Measurements from ENCODE around the gene KIAA1671.

KIAA1671 gene

DNA sequence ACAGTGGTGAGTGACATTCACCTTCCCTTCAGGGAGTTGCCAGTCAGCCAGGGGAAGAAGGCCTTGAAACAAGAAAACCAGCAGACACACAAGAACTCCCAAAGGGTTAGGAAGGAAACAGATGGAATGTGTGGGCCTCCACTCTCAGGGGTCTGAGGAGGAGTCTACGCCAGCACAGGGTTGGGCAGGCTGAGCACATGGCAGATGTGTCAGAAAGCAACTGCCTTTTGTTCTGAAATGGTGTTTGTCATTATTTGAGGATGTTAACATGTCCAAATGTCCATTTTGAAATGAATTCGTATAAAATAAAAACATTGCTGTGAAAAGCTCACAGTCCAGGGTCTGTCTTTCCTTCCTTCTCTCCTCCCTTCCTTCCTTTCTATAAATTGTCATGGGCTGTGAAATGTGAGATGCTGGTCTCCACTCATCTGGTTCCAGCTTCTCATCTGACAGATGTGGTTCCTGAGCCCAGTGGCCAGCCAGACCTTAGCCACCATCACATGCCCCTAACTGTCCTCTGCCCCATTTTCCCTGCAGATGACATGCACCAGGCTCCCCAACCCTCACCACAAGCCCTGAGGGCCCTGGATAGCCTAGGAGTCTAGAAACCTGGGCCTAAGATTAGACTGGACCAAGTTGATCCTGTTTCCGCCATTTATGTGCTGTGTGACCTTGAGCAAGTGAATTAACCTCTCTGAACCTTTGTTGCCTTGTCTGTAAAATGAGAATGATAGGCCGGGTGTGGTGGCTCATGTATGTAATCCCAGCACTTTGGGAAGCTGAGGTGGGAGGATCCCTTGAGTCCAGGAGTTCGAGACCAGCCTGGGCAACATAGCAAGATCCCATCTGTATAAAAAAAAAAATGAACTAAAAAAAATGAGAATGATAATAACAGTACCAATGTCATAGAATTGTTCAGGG lies 190.9 kb downstream of the KIAA1671 start:
- no peak for DNase-seq (ENCODE audit: low read depth in 2 of 2)

DNA sequence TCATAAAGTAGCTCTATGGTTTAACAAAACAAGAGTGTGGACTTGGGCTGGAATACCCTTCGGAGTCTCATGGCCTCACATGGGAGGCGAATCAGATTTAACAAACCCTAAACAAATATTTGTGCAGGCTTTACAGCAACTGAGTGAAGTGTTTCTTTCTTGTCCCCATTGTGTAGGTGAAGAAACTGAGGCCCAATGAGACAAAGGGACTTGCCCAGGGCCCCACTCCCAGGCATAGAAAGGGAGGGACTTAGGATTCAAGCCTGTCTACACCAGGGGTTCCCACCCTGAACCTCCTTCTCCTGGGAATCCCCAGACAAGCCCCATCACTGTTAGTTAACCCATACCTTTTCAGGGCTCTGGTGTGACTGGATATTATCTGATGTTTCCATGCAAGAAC lies 192.0 kb downstream of the KIAA1671 start:
- DNase-seq (ENCODE audit: low read depth in 2 of 2), result no peak

DNA sequence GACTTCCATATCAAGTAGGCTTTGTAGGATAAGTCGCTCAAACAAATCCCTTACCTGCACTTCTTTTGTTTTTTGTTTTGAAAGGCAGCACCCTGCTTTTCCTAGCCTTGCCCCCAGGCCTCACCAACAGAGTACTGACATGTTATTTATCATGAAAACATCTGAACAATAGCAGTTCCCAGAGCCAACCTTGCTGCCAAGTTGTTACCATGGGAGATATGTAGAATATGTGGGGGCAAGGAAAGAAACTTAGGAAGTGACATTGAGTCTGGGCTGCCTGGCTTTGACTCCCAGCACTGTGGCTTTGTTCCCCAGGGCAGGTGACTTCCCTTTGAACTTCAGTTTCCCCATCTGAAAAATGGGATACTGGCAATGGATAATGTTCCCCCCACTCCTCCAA lies 193.8 kb downstream of the KIAA1671 start:
- no peak for DNase-seq (ENCODE audit: low read depth in 2 of 2)

DNA sequence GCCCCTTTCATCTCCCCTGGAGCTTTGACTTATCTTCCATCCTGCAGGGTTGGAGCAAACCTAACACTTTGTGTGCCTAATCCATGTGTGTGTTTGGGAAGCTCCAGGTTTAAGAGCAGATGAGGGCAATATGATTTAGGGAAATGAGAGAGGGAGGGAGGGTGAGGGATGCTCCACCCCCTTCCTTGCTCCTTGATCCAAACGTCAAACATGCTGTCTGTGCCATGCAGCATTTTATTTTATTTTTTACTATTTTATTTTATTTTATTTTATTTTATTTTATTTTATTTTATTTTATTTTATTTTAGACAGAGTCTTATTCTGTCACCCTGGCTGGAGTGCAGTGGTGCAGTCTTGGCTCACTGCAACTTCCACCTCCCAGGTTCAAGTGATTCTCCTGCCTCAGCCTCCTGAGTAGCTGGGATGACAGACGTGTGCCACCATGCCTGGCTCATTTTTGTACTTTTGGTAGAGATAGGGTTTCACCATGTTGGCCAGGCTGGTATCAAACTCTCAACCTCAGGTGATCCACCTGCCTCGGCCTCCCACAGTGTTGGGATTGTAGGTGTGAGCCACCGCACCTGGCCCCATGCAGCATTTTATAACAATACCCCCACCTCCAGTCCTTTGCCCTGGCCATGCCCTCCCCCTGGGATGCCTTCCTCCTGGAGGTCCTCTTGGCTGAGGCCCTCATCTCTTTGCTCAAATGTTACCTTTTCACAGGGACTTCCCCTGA lies 194.6 kb downstream of the KIAA1671 start:
- no peak for DNase-seq (ENCODE audit: low read depth in 2 of 2)

DNA sequence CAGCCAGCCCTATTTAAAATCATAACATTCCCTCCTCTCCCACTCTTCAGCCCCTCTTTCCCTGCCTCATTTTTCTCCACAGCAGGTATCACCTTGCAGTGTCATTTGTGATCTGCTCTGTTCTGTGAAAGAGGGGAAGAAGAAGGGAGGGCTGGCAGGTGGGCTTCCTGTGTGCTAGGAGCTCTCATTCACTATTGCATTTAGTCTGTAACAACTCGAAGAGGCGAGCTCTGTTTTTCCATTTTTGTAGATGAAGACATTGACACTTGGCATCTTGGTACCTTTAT lies 195.1 kb downstream of the KIAA1671 start:
- no peak for DNase-seq (ENCODE audit: low read depth in 2 of 2)

DNA sequence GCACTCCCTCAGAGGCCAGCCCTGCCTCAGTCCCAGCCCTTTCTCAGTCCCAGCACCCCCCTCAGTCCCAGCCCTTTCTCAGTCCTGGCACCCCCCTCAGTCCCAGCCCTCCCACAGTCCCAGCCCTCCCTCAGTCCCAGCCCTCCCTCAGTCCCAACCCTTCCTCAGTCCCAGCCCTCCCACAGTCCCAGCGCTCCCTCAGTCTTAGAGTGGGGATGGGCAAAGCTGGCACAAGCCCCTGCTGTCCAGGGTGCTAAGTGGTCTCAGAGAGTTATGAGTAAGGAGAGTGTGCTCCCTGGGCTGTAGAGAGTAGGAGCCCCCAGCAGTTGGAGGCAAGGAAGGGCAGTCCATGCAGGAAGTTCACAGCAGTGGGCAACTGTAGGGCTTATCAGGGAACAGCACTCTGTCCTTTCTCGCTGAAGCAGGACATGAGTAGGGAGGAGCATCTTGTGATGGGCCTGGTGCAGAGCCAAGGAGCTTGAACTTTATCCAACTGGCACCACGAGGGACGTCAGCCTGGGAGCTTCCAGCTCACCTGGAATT lies 195.7 kb downstream of the KIAA1671 start:
- no peak for DNase-seq (ENCODE audit: low read depth in 2 of 2)

DNA sequence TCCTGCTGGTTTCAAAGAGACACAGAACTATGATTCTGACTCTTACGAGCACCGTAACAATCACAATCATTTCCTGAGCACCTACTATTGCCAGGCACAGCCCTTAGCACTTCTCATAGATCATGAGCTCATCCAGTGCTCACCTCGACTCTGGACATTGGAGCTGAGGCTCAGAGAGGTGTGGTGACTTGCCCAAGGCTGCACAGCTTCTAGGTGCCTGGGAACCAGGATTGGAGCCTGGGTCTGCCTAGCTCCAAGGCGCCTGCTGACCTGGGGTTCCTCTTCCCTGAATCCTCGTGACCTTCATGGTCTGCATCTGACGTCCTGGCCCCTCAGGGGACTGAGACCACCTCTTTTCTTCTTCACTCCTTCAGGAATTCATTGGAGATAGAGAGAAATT lies 196.5 kb downstream of the KIAA1671 start:
- DNase-seq (ENCODE audit: low read depth in 2 of 2), result no peak

DNA sequence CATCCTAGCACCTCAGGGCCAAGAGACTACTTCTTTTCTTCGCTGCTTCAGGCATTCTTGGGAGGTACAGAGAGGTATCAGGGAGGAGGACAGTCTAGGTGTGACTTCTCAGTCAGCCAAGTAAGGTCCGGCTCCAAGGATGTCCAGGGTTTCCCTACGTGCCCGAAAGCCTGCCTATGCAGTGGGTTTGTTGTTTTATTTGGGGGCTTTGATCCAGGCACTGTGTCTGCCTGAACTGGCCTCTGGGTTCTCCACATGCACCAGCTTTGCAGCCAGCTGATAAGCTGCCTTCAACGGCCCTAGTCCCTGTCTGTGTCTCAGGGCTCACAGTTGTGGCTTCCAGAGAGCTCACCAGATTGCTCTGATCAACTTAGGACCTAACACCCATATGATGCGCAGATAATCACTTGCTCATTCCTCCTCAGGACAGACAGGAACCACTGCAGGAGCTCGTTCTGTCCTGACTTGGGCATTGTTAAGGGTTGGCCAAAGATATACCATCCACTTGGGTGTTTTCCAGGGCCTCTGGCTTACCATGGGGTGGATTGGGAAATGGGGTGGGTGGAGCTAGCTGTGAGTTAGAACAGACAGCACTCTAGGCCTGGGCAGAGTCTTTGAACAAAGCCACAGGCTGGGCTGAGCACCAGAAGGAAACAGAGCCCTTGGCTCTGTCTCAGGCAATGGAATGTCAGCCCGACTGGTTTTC lies 201.6 kb downstream of the KIAA1671 start:
- no peak for DNase-seq (ENCODE audit: low read depth in 2 of 2)

DNA sequence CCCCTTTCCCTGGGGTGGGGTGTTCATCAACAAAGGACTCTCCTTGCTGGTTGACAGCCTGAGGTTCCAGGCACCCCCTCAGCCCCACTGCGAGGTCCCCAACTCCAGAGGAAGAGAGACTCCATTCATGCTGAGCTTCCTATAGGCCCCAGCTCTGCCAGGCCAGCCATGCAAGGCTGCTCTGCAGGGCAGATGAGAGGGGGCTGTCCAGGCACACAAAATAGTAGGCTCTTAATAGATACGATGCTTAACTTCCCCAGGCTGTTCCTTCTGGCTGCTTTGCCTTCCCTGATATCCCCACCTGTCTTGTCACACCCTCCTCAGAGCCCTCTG lies 202.1 kb downstream of the KIAA1671 start:
- DNase-seq (ENCODE audit: low read depth in 2 of 2), result no peak

DNA sequence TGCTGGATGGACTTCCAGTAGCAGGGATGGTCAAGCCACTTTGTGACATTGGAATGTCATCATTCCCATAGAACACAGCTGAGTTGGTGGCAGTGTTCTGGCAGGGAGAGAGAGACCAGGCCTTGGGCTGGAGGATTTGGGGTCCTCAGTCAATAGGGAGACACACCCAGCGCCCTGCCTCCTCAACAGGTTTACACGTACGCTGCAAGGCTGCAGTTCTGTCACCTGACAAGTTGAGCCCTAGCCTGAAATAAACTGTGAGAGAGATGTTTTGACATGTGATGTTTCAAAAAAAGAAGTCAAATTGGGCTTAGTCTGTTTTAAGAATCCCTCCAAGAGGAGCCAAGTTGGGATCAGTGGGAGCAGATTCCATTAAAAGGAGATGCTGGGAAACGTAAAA lies 204.2 kb downstream of the KIAA1671 start:
- DNase-seq (ENCODE audit: low read depth in 2 of 2), result no peak

DNA sequence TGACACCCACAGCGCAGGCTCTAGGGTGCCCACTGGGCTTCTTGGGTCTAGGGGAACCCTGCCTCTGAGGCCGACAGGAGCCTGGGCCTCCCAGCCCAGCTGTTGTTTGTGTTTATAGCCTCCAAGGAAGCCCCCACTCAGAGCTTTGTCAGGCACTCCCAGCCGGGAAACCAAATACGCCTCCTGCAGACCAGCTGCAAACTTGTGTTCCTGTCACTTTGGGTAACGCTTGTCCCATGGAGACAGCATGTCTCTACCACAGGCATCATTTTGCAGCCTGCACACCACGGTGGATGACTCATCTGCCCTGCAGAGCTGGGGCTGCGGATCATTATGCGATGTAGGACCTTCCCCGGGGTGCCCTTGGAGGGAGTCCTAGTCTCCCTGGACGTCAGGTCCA lies 206.5 kb downstream of the KIAA1671 start:
- no peak for DNase-seq (ENCODE audit: low read depth in 2 of 2)

DNA sequence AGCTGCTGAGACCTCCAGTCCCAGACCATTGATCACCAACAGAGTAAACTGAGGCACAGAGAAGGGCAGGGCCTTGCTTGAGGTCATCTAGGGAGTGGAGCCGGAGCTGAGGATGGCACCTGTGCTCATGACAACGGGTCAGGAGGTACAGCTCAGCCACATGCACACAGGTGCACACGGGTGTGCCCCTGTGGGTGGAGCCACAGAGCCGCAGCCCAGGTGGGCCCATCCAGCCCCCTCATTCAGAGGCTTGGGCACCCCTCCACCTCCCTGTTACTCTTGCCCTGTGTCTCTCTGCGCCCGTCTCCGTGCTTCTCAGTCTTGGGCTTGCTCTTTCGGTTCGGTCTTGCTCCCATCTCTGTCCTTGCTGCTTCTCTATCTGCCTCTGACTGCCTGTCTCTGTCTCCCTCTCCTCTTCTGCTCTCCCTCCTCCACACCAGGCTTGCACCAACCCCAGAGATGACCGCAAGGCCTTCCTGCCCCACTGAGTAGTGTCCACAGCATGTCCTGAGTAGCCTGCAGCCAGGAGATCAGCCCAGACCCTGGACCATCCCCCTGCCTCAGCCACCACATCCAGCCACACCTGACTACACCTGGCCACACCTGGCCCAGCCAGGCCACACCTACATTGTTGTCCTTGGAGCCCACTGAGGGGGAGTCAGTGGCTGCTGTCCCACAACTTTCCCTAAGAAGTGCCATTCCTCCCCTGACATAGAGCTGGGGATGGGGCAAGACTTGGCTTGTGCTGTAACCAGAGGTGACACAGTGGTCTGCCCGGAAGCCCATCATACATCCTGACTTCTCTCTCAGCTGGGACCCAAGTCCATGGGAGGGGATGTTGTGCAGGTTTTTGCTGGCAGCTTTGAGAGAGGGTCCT lies 207.8 kb downstream of the KIAA1671 start:
- DNase-seq (ENCODE audit: low read depth in 2 of 2), result no peak

DNA sequence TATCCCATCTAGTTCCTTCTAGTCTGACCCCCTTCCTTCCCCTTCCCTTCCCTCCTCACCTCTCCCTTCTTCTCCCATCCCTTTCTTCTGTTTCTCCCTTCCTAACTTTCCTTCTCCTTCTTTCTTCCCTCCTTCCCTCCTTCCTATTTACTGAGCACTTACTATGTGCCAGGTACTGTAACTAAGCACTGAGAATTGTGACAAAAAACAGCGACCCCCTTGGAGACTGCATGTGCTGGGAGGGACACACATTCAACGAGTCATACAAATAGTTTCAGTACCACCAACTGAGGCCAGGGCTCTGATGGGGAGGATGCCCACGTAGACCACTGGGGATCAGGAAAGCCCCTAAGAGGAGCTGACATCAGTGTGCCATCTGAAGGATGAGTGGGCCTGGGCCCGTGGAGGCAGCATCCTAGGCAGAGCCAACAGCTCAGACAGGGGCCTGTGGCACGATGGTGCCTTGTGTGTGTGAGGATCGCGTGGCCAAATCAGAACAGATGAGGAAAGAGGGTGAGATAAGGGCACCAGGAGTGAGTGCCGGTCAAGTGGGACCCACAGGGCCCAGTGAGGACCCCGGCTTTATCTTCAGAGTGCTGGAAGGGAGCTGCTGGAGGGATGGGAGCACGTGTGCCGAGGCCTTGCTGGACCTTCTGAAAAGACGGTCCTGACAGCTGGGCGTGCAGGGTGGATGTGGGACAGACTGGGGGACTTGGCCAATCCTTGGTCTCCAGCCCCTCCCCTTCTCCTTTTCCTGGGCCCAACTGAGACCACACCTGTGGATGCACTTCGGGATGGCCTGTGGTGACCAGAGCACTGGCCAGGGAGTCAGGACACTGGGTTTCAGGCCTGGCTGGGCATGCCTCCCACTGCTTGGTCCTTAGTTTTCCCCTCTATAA lies 208.8 kb downstream of the KIAA1671 start:
- no peak for DNase-seq (ENCODE audit: low read depth in 2 of 2)

DNA sequence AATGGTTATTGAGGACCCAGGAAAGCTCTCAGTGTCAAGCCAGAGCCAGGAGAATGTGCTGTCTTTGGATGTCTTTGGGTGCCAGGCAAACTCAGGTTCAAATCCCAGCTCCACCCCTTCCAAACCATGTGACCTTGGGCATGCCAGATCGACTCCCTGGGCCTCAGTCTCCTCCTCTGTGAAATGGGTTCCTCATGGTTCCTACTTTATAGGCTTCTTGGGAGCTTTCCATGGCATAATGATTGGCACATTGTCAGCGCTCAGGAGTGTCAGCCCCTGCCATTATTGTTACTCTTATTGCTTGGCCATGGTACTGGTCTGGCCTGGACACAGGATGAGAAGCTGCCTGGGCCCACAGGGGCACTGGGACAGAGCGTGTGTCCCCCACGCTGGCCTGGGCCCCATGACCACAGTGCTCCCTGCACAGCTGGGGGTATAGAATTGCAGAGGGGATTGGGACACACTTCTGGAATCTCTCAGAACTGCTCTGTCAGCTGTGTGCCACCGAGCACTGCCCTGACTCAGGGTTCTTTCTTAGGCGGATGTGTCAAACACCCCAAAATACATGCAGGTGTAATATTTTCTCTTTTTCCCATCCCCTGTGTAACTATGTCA lies 209.5 kb downstream of the KIAA1671 start:
- no peak for DNase-seq (ENCODE audit: low read depth in 2 of 2)

DNA sequence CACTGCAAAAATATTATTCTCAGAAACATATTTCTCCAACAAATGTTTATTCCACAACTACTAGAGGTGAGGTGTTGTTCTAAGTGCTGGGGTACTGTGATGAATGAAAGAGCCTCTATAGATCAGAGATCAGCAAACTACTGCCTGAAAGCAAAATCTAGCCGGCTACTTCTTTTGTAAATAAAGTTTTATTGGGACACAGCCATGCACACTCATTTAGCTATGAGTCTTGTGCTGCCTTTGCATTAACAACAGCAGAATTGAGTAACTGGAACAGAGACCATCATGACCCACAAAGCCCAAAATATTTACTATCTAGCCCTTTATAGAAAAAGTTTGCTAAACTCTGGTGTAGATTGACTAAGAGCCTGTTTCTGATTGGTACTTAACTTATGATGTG lies 210.0 kb downstream of the KIAA1671 start:
- DNase-seq (ENCODE audit: low read depth in 2 of 2), result no peak

DNA sequence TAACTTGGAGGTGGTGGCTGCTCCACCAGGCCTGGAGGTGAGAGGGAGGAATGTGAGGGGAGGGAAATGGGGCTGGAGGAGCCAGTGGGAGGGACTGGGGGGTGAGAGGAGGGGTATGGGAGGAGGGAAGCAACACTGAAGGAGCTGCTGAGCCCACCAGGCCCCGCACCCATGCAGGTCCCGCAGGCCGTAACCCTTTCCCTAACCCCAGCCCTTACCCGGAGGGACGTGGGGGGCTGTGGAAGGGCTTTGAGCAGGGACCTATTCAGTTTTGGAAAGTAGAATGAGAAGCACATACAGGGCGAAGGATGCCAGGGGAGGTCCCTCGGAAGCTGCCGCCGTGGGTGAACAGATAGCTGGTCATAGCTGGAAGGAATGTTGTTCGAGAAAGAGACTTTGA lies 213.3 kb downstream of the KIAA1671 start:
- DNase-seq (ENCODE audit: low read depth in 2 of 2), result no peak

DNA sequence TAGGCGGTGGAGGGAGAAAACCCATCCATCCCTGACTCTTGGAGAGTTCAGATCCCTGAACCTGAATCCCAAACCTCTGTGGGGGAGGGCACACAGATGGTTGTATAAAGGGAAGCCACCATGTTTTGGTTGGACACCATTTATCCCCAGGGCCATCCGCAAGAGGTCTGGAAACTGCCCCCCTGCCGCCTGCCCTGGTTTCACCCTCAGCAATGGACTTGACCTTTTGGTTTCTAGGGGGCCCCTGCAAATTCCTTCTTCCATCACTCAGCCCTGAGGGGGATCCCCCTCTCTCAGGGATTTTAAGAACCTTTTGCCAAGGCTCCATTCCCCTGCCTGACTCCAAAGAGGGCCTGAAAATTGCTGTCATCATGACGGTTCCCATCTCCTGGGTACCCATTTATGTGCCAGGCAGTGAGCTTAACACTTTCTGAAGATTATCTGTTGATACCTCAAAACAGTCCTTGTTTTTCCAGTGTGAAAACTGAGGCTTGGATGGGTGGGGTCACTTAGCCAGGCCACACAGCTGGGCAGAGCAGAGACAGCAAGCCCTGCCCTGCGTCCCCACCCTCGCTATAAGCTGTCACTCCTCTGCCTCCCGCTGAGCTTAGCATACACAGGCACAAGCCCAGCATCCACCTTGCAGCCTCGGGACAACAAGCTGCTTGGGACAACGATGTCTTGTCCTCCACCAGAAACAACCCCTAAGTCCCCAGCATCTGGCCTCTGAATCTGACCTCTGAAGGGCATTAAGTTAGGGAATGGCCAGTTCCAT lies 213.9 kb downstream of the KIAA1671 start:
- no peak for DNase-seq (ENCODE audit: low read depth in 2 of 2)

DNA sequence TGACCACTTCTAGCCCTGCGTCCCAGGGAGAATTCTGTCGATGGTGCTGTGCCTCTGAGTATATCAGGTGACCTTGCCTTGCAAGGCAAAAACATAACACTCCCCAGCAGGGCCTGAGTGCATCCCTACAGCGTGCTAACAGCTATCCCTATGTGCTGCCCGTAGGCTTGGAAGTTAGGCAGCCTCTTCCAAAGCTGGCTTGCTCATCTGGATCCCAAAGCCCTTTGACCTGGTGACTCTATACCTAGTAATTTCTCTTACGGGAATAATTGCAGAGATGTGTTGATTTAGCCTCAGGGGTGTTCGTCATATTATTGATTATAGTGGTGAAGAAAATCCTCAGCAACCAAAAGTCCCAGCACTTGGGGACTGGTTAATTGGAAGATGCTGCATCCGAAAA lies 214.6 kb downstream of the KIAA1671 start:
- DNase-seq (ENCODE audit: low read depth in 2 of 2), result no peak

DNA sequence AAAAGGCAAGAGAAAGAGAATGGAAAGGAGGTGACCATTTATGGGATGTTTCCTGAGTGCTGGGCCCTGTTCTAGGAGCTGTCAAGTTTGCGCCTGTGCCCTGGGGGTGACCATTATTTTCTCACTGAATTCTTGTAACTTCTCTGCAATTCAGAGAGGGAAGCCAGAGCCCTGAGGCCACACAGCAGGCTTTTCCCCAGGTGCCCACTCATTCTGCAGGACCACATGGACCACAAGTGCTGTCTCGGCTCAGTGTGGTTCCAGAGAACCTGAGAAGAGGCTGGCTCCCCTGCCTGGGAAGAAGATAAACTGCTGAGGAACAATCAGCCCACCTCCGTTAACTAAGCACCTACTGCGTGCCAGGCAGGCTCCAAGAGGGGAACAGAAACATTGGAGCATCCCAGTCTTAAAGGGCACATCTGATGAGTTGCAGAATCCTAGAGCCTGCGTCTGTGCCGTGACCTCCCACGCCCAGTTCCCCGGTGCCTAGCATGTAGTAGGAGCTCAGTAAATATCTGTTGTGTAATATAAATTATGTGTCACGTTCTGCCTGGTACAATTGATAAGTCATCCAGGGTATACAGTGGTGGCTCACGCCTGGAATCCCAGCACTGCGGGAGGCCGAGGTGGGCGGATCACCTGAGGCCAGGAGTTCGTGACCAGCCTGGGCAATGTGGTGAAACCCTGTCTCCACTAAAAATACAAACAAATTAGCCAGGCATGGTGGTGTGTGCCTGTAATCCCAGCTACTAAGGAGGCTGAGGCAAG lies 215.5 kb downstream of the KIAA1671 start:
- DNase-seq (ENCODE audit: low read depth in 2 of 2), result no peak

All from stimulated activated CD4-positive, alpha-beta T cell treated with anti-CD3 and anti-CD28 coated beads, Interleukin-15, amount 100 ng/mL, for 48 hours (primary cell).